Adrenal gland (tissue), 12 donors: ENCODE measurements around the gene HS6ST2. TPM values are rescaled to one million over a fixed set of nuclear protein-coding genes. Genes with fewer than 3 reads are reported as not detected.

ENCODE experiments used
- DNase-seq, 7 donors: peaks; one replicate each; pipeline ENCODE4 v3.0.0-alpha.2; 2019 to 2020
- H3K27ac ChIP-seq, 5 donors: fragments of 200-600 bp; sonication (generic) in 4 of 5; 1 replicate in 3 of 5; 2 replicates in 2 of 5; pipeline versions ENCODE4 v1.5.1 to v1.8.0; 2016 to 2020; ENCODE audit warnings: mild to moderate bottlenecking in 1 of 5
- H3K27me3 ChIP-seq: fragments of 200-600 bp; 2 replicates; pipeline ENCODE4 v1.8.0; 2021
- H3K36me3 ChIP-seq, 2 donors: fragments of 200-600 bp; replicated peaks in 1 of 2; 1 replicate in 1 of 2; 2 replicates in 1 of 2; pipeline versions ENCODE4 v1.5.1 to v1.8.0; 2018 to 2022
- H3K4me1 ChIP-seq, 2 donors: fragments of 200-600 bp; replicated peaks in 1 of 2; 1 replicate in 1 of 2; 2 replicates in 1 of 2; pipeline versions ENCODE4 v1.5.1 to v1.8.0; 2018 to 2021
- H3K4me3 ChIP-seq, 4 donors: fragments of 200-600 bp; sonication (generic) in 3 of 4; one replicate each; pipeline ENCODE4 v1.5.1; 2016 to 2018
- H3K9me3 ChIP-seq, 3 donors: fragments of 200-600 bp; sonication (generic) in 1 of 3; replicated peaks in 1 of 3; 1 replicate in 2 of 3; 2 replicates in 1 of 3; pipeline versions ENCODE4 v1.5.1 to v1.8.0; 2016 to 2021
- CTCF ChIP-seq, 6 experiments: fragments of 450-650 bp in 4 of 6; fragments of 200-600 bp in 2 of 6; sonication (generic) in 1 of 6; IDR thresholded peaks; 1 replicate in 5 of 6; 2 replicates in 1 of 6; pipeline versions ENCODE4 v1.5.1 to v1.8.0; 2016 to 2021; ENCODE audit warnings: antibody characterized with exemption in 6 of 6, mild to moderate bottlenecking in 2 of 6, moderate library complexity in 1 of 6
- POLR2A ChIP-seq, 2 donors: fragments of 450-650 bp; IDR thresholded peaks; one replicate each; pipeline ENCODE4 v1.6.1; 2017; ENCODE audit warnings: antibody characterized with exemption in 2 of 2, mild to moderate bottlenecking in 2 of 2, moderate library complexity in 1 of 2
- WGBS, 4 donors: extraction: QIAGEN DNeasy Blood & Tissue Kit in 2 of 4; methylation state at CpG; one replicate each; pipeline versions ENCODE4 v1.1.5 to v1.1.7; 2013 to 2017; 5-methylcytosine and 5-hydroxymethylcytosine counted together
- intact Hi-C, 2 donors: fragments of 100-400 bp; cut with DNase I; formaldehyde crosslinking; loops; one replicate each; pipeline versions ENCODE4 v1.14.1 to v1.15.0; 2022 to 2023
- polyA plus RNA-seq, 3 donors: library from polyadenylated mRNA; stranded (reverse); fragments of 200-250 nt in 2 of 3; fragments of 350-450 nt in 1 of 3; fragmentation: Illumina TruSeq in 1 of 3; extraction: RNeasy Lipid Tissue Mini Kit (QIAGEN cat#74804) in 1 of 3; gene quantifications; one replicate each; pipeline ENCODE4 v1.2.3, GENCODE V29; 2013 to 2014
- total RNA-seq, 9 donors: library from RNA; depleted of rRNA in 4 of 9; stranded (reverse); fragments of >200 nt in 4 of 9; fragments of 120-200 nt in 1 of 9; fragmentation: NEBNext Ultra II Directional in 1 of 9; extraction: Animal tissue kit (Norgen Biotek cat#: 25700) in 1 of 9; gene quantifications; one replicate each; pipeline versions ENCODE4 v1.1.0 to v1.2.4, GENCODE V29; 2013 to 2023
- donor health status: healthy with polysubstance abuse.
- donor health status: Bipolar disorder and iron deficiency.
- donor health status: DM: yes; HTN: yes; CAD: no.
- donor health status: DM: no; HTN: no; CAD: no.
- donor health status: DM: no; HTN: no; CAD: no.
- donor health status: DM: yes; HTN: yes; CAD: no.

HS6ST2 gene
- total and polyA plus RNA-seq, 12 donors = 0.24 to 6.0 (median 1.3) TPM

GRCh38 chrX:132758759-132759158 is 199.7 kb downstream of the HS6ST2 start:
- Histone ChIP-seq H3K4me3 (no peak overlapping the region), H3K9me3 (no peaks in the 10 kb centered on the region), H3K36me3 (no peaks in the 10 kb centered on the region), H3K4me1 (no peaks in the 10 kb centered on the region), H3K27me3 (peaks cover 4% of the 10 kb centered on the region), H3K27ac (no peak overlapping the region)
- WGBS, 4 donors = 16 to 65% (median 46%) methylated on average over 4 of the region's 4 CpGs
- no peak for DNase-seq
- intact Hi-C loops = no loop called here
- TF ChIP-seq POLR2A (IDR thresholded peaks at IDR 0.05) (no peak), CTCF (IDR thresholded peaks at IDR 0.05) (no peak)

- no peak for DNase-seq
- TF ChIP-seq CTCF (IDR thresholded peaks at IDR 0.05) (no peak), POLR2A (IDR thresholded peaks at IDR 0.05) (no peak)
- Histone ChIP-seq H3K4me3 (no peak overlapping the region), H3K36me3 (no peaks in the 10 kb centered on the region), H3K9me3 (no peaks in the 10 kb centered on the region), H3K27ac (no peak overlapping the region), H3K4me1 (no peaks in the 10 kb centered on the region), H3K27me3 (no peaks in the 10 kb centered on the region)
- intact Hi-C loops = no loop called here
- 24 to 62% (median 50%) methylated on average over 2 to 3 of the region's 3 CpGs for WGBS, 4 donors
Observed at GRCh38 chrX:132757066-132757623, 201.3 kb downstream of the HS6ST2 start.

DNA sequence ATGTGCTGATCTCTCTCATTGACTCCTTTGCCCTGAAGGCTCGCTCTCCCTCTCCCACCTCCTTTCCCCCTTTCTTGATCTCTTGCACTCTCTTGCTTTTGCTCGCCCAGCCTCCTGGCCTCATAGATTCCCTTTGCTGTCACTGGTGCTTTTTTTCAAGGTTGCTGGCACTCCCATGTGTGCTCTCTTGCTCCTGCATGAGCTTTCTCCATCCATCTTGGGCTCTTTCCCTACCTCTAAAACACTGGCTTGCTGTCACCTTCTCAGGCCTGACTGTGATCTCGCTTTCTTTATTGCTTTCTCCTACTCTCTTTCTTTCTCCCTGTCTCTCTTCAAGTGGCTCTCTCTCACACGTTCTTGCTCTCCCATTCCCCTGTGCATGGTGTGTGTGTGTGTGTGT is 202.0 kb downstream of the HS6ST2 start:
- intact Hi-C loops = no loop called here
- Histone ChIP-seq H3K27me3 (no peaks in the 10 kb centered on the region), H3K4me3 (no peak overlapping the region), H3K4me1 (no peaks in the 10 kb centered on the region), H3K9me3 (no peaks in the 10 kb centered on the region), H3K27ac (no peak overlapping the region), H3K36me3 (no peaks in the 10 kb centered on the region)
- no peak for TF ChIP-seq CTCF (IDR thresholded peaks at IDR 0.05)
- no peak for TF ChIP-seq POLR2A (IDR thresholded peaks at IDR 0.05)
- DNase-seq = no peak
- WGBS, 4 donors = 65 to 78% (median 72%) methylated on average over 4 of the region's 4 CpGs

DNA sequence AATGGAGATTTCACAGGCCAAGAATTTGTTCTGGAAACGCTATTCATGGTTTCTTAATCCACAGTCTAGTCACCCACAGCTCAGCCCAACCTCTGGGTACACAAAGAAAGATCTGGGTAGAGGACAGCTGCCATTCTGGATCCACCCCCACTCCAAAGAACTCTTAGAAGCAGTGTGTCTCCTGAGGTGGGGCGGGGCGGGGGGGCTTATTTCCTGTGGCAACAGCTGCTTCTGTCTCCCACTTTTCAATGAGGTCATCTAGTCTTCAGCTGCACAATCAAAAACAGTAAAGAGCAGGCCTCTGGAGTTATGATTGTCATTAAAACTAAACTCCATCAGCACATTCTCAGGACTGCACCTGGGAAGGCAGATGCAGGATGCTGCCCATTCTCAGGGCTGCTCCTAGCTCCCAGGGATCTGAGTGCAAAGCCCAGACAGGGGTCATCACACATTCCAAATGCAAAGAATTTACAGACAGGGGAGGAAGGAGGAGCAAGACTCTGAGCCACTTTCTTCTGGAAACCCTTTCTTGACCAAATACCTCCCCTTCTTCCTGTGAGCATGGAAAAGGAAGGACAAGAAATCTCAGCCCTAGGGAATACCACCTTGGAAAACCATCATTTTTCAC is 207.3 kb downstream of the HS6ST2 start:
- no peak for DNase-seq
- Histone ChIP-seq H3K9me3 (no peaks in the 10 kb centered on the region), H3K36me3 (no peaks in the 10 kb centered on the region), H3K4me1 (no peaks in the 10 kb centered on the region), H3K4me3 (no peak overlapping the region), H3K27me3 (peaks cover 9% of the 10 kb centered on the region), H3K27ac (no peak overlapping the region)
- WGBS, 4 donors = 36 to 63% (median 44%) methylated on average over 1 to 3 of the region's 3 CpGs
- intact Hi-C loops = no loop called here
- no peak for TF ChIP-seq POLR2A (IDR thresholded peaks at IDR 0.05)
- no peak for TF ChIP-seq CTCF (IDR thresholded peaks at IDR 0.05)
